Testis (tissue), 3 donors: ENCODE measurements around the gene RPUSD4. TPM values are rescaled to one million over a fixed set of nuclear protein-coding genes. Genes with fewer than 3 reads are reported as not detected.

Experiments used
- DNase-seq: peaks from one replicate; pipeline ENCODE4 v3.0.0-alpha.2; 2019
- H3K27ac ChIP-seq, 2 donors: fragments of 200-600 bp; sonication (generic); one replicate each; pipeline ENCODE4 v1.5.1; 2019
- H3K27me3 ChIP-seq: fragments of 200-600 bp; sonication (generic); one replicate; pipeline ENCODE4 v1.5.1; 2019
- H3K36me3 ChIP-seq: fragments of 200-600 bp; sonication (generic); one replicate; pipeline ENCODE4 v1.5.1; 2017; ENCODE audit warnings: low read depth; ENCODE audit errors: missing control alignments
- H3K4me1 ChIP-seq: fragments of 200-600 bp; sonication (generic); one replicate; pipeline ENCODE4 v1.5.1; 2019
- H3K4me3 ChIP-seq, 2 donors: fragments of 200-600 bp; sonication (generic); one replicate each; pipeline ENCODE4 v1.5.1; 2017 to 2019
- H3K9me3 ChIP-seq: fragments of 200-600 bp; sonication (generic); one replicate; pipeline ENCODE4 v1.5.1; 2017
- POLR2A ChIP-seq: fragments of 450-650 bp; IDR thresholded peaks from one replicate; pipeline ENCODE4 v1.6.1; 2017; ENCODE audit warnings: antibody characterized with exemption, mild to moderate bottlenecking, moderate library complexity
- WGBS, 2 donors: methylation state at CpG; one replicate each; pipeline ENCODE4 v1.1.5; 2018; 5-methylcytosine and 5-hydroxymethylcytosine counted together
- intact Hi-C: fragments of 100-400 bp; cut with DNase I; formaldehyde crosslinking; loops from one replicate; pipeline ENCODE4 v1.15.1; 2023; ENCODE audit warnings: low total_unique reads
- polyA plus RNA-seq: library from polyadenylated mRNA; stranded (reverse); fragments of 350-450 nt; fragmentation: Illumina TruSeq; extraction: RNeasy Lipid Tissue Mini Kit (QIAGEN cat#74804); gene quantifications from one replicate; pipeline ENCODE4 v1.2.3, GENCODE V29; 2014; ENCODE audit warnings: low read depth, low replicate concordance; ENCODE audit not compliant: insufficient read depth
- total RNA-seq, 2 donors: library from RNA; depleted of rRNA; stranded (reverse); fragments of >200 nt; gene quantifications; one replicate each; pipeline ENCODE4 v1.2.3, GENCODE V29; 2016
- TF ChIP-seq, protein P1 (sequence below), 3 experiments: fragments of 450-650 bp in 2 of 3; fragments of 200-600 bp in 1 of 3; sonication (generic) in 1 of 3; IDR thresholded peaks; one replicate each; pipeline ENCODE4 v1.5.1; 2016 to 2019; ENCODE audit warnings: antibody characterized with exemption in 3 of 3, mild to moderate bottlenecking in 2 of 3, moderate library complexity in 1 of 3

Gene RPUSD4
- total and polyA plus RNA-seq, 3 donors from 2014 or later, result 25.9 to 33.8 (median 27.5) TPM

DNA sequence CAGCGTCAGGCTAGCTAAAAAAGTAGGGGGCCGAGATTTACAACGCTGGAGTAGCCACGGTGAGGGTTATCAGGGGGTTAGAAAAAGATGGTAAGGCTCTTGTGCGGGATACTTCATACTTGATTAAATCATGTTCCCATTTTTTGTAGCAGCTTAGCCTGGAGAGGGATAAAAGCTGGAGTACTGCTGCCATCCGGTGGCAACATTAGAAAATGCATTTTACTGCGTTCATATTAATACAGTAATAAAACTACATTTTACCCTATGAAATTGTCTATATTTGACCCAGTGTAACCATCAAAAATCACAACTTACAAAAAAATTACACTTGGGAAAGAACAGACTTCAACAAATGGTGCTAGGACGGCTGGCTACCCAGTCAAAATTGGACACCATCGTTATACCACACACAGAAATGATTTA is 17.3 kb downstream of the RPUSD4 start:
- intact Hi-C loops, result loop anchor here (5.0 kb wide), 1 partner anchor 272 kb away; no protein-coding TSS in a partner anchor
- no peaks in the 10 kb centered on the region for H3K9me3 ChIP-seq
- TF ChIP-seq POLR2A, result no peak
- TF ChIP-seq, protein P1, sequence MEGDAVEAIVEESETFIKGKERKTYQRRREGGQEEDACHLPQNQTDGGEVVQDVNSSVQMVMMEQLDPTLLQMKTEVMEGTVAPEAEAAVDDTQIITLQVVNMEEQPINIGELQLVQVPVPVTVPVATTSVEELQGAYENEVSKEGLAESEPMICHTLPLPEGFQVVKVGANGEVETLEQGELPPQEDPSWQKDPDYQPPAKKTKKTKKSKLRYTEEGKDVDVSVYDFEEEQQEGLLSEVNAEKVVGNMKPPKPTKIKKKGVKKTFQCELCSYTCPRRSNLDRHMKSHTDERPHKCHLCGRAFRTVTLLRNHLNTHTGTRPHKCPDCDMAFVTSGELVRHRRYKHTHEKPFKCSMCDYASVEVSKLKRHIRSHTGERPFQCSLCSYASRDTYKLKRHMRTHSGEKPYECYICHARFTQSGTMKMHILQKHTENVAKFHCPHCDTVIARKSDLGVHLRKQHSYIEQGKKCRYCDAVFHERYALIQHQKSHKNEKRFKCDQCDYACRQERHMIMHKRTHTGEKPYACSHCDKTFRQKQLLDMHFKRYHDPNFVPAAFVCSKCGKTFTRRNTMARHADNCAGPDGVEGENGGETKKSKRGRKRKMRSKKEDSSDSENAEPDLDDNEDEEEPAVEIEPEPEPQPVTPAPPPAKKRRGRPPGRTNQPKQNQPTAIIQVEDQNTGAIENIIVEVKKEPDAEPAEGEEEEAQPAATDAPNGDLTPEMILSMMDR (IDR thresholded peaks at IDR 0.05), result peak; percentile 70 to 89 (median 83)
- peak; percentile 58 for DNase-seq
- WGBS, 2 donors, result 40% methylated on average over 9 of the region's 9 CpGs
- no peaks in the 10 kb centered on the region for H3K27me3 ChIP-seq
- H3K27ac ChIP-seq, result no peak overlapping the region
- H3K4me3 ChIP-seq, result no peak overlapping the region
- no peaks in the 10 kb centered on the region for H3K36me3 ChIP-seq
- H3K4me1 ChIP-seq, result no peaks in the 10 kb centered on the region

DNA sequence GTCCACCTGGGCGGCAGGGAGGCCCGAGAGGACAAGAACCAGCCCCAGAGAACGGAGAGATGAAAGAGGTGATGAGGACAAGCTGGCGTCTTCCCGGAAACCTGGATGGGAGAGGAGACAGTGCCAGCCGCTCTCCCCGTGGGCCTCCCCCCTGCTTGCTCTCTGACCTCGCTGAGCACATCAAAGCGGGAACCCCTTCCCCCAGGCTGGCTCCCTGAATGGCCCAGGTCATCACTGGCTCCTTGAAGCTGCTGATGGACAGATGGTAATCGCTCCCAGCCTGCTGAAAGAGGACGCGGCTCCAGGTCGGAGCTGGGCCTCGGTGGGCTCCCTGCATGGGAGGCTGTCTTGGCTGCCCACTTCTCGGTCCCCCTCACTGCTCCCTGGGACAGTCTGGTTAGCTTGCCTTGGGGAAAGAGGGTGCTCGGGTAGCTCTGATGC is 18.4 kb downstream of the RPUSD4 start:
- no peaks in the 10 kb centered on the region for H3K36me3 ChIP-seq

DNA sequence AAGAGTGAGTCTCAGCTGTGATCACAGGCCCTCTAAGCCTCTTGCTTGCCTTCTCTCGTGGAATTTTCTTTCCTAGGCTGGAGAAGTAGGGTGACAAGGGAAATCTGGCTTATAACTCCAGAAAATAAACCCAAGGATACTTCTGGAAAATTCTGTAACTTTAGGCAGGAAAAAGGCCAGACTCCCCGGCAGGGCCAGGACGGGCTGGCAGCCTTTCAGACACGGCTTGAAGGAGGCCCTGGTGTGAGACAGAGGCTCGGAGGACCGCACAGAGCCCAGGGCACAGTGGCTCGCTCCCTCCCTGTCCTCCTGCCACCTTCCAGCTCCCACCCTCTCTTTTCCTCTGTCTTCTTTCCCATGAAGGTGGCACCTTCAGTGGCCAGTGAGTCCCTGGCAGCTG is 19.1 kb downstream of the RPUSD4 start:
- intact Hi-C loops, result loop anchor here (5.0 kb wide), 1 partner anchor 270 kb away; no protein-coding TSS in a partner anchor
- Histone ChIP-seq H3K9me3 (no peaks in the 10 kb centered on the region), H3K4me3 (no peak overlapping the region), H3K36me3 (no peaks in the 10 kb centered on the region), H3K4me1 (no peaks in the 10 kb centered on the region), H3K27ac (peak overlapping the region in 1 of 2 donors; percentile 32), H3K27me3 (no peaks in the 10 kb centered on the region)
- WGBS, 2 donors, result 69 to 72% methylated on average over 7 of the region's 7 CpGs
- DNase-seq, result no peak
- TF ChIP-seq POLR2A, result no peak
- TF ChIP-seq, protein P1 (IDR thresholded peaks at IDR 0.05), result no peak

More for the DNA sequence above, 18.4 kb downstream of the RPUSD4 start:
- intact Hi-C loops, result loop anchor here (5.0 kb wide), 1 partner anchor 271 kb away; no protein-coding TSS in a partner anchor
- TF ChIP-seq, protein P1 (IDR thresholded peaks at IDR 0.05), result no peak
- no peak for TF ChIP-seq POLR2A
- Histone ChIP-seq H3K4me1 (no peaks in the 10 kb centered on the region), H3K4me3 (no peak overlapping the region), H3K9me3 (no peaks in the 10 kb centered on the region), H3K27ac (no peak overlapping the region), H3K27me3 (no peaks in the 10 kb centered on the region)
- 92% methylated on average over 16 of the region's 16 CpGs; no CpG with 5 or more reads in 1 of the 2 donors for WGBS, 2 donors
- DNase-seq, result no peak

DNA sequence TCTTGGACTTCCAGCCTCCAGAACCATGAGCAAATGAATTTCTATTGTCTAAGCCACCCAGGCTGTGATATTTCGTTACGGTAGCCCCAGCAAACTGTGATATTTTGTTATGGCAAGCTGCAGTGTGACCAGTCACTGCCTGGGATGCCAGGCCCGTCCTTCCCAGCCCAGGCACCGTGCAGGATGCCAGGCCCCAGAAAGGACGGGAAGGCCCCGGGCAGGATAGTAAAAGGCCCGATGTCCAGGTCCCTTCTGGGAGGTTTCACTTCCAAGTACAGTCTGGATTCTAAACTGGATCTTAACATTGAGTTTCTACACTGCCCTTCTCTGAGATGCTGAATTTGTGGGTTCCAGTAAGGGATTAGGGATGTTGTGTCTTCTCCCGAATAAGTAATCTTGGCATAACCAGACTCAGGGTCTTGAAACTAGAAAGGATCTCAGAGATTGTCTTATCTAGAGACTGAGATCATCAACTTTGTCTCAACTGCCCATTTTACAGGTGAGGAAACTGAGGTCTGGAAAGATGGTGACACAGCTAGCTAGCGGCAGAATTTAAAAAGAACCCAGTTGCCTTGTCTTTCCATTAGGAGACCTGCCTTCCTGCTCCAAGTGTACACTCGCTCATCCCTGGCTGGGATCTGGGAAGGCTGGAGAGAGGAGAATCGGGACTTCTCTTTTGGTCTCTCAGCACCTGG is 19.9 kb downstream of the RPUSD4 start:
- Histone ChIP-seq H3K27me3 (no peaks in the 10 kb centered on the region), H3K36me3 (no peaks in the 10 kb centered on the region), H3K9me3 (no peaks in the 10 kb centered on the region), H3K4me1 (no peaks in the 10 kb centered on the region), H3K27ac (no peak overlapping the region), H3K4me3 (no peak overlapping the region)
- 96 to 97% methylated on average over 7 to 11 of the region's 11 CpGs for WGBS, 2 donors
- intact Hi-C loops, result loop anchor here (5.0 kb wide), 1 partner anchor 269 kb away; no protein-coding TSS in a partner anchor
- TF ChIP-seq, protein P1 (IDR thresholded peaks at IDR 0.05), result no peak
- no peak for TF ChIP-seq POLR2A
- no peak for DNase-seq
